Measurements from ENCODE around the gene SLC5A5. TPM values are rescaled to one million over a fixed set of nuclear protein-coding genes. Genes with fewer than 3 reads are reported as not detected.

SLC5A5 gene
- total and polyA plus RNA-seq, 2 of the 4 experiments (the other 2 are of a cell fraction): not detected

GRCh38 chr19:17889609-17890214 lies 18.0 kb downstream of the SLC5A5 start:
- Histone ChIP-seq H3K36me3 (ENCODE audit: control insufficient read depth, insufficient read depth, low read length) (no peaks in the 10 kb centered on the region), H3K4me3 (ENCODE audit: insufficient read depth, low read depth, low read length) (no peak overlapping the region), H3K9ac (ENCODE audit: low read depth, low read length) (no peak overlapping the region), H4K5ac (ENCODE audit: low read depth, low read length) (no peak overlapping the region), H3K4me2 (ENCODE audit: low read depth, low read length) (no peak overlapping the region), H4K8ac (ENCODE audit: low read depth in 2 of 2, low read length in 2 of 2) (no peak overlapping the region), H2BK120ac (ENCODE audit: low read depth, low read length) (no peak overlapping the region), H2BK5ac (ENCODE audit: low read depth, low read length, poor library complexity, severe bottlenecking) (no peak overlapping the region), H3K9me3 (ENCODE audit: control insufficient read depth, insufficient read depth, low read length) (no peaks in the 10 kb centered on the region), H2AFZ (replicated peaks; ENCODE audit: low read length, poor library complexity) (no peak overlapping the region), H3K4me1 (ENCODE audit: control insufficient read depth, insufficient read depth, low read length) (no peaks in the 10 kb centered on the region), H3K27me3 (ENCODE audit: control insufficient read depth, insufficient read depth, low read length) (peaks cover 7% of the 10 kb centered on the region), H3K14ac (replicated peaks; ENCODE audit: low read depth, low read length) (no peak overlapping the region), H3K4ac (ENCODE audit: low read depth, low read length) (no peak overlapping the region), H2BK15ac (ENCODE audit: low read depth, low read length) (no peak overlapping the region), H3K23ac (ENCODE audit: low read depth, low read length) (no peak overlapping the region), H3K79me1 (ENCODE audit: low read depth in 1 of 2, low read length in 2 of 2) (no peaks in the 10 kb centered on the region), H3K56ac (ENCODE audit: extremely low read depth, insufficient read depth, low read length) (no peak overlapping the region), H3K27ac (ENCODE audit: insufficient read depth, low read length) (no peak overlapping the region), H2AK9ac (replicated peaks; ENCODE audit: low read depth, low read length, poor library complexity) (no peak overlapping the region), H4K91ac (ENCODE audit: insufficient read depth, low read depth, low read length) (no peak overlapping the region), H4K20me1 (ENCODE audit: insufficient read depth, low read length) (no peaks in the 10 kb centered on the region), H2AK5ac (ENCODE audit: low read depth, low read length) (no peak overlapping the region), H2BK20ac (ENCODE audit: low read depth, low read length) (no peak overlapping the region), H3K18ac (ENCODE audit: low read depth, low read length) (no peak overlapping the region), H3K9me1 (ENCODE audit: insufficient read depth, low read length) (no peaks in the 10 kb centered on the region)
- ATAC-seq (ENCODE audit: low read depth): peak; percentile 80
- CTCF ChIA-PET: no interaction called here
- intact Hi-C loops (cut with micrococcal nuclease): no loop called here
- no TSS peak for BruUV-seq (replicated peaks)
- peak; percentile 37 for DNase-seq
- dilution Hi-C loops (cut with HindIII; ENCODE audit: low sequenced_read_pairs, unreplicated experiment): no loop called here
- 20% methylated on average over 1 of the region's 18 CpGs; no CpG with 5 or more reads in 1 of the 2 experiments for WGBS, 2 experiments (ENCODE audit: extremely low coverage in 2 of 2, insufficient read length in 1 of 2)
- in situ Hi-C loops (cut with MboI; ENCODE audit: low sequenced_read_pairs): no loop called here
- POLR2A ChIA-PET (ENCODE audit: unreplicated experiment): no interaction called here
- TF ChIP-seq FOS (IDR thresholded peaks at IDR 0.05; ENCODE audit: low read depth, low read length): no peak
- TF ChIP-seq RFX5 (IDR thresholded peaks at IDR 0.05; ENCODE audit: low read depth, low read length): no peak
- TF ChIP-seq CEBPB (IDR thresholded peaks at IDR 0.05; ENCODE audit: low read depth, low read length): no peak
- no peak for TF ChIP-seq MAFK (IDR thresholded peaks at IDR 0.05; ENCODE audit: low read depth, low read length)
- TF ChIP-seq MAZ (IDR thresholded peaks at IDR 0.05; ENCODE audit: borderline replicate concordance, low read depth, low read length): no peak
